Panc1 (cell line): ENCODE results near the gene LRRC8B.

Experiments used
- POLR2AphosphoS5 ChIP-seq: IDR thresholded peaks from 2 replicates; pipeline ENCODE4 v1.6.1; 2012; ENCODE audit warnings: mild to moderate bottlenecking, low read depth, low read length, moderate library complexity
- TCF7L2 ChIP-seq: IDR thresholded peaks from 2 replicates; pipeline ENCODE4 v1.6.1; 2011; ENCODE audit warnings: mild to moderate bottlenecking, low read depth, low read length, inconsistent platforms
- TF ChIP-seq, protein P1 (sequence below): fragments of 450-650 bp; IDR thresholded peaks from 2 replicates; pipeline ENCODE4 v1.5.1; 2017; ENCODE audit warnings: mild to moderate bottlenecking
- TF ChIP-seq, protein P2 (sequence below), 2 experiments: IDR thresholded peaks; 2 replicates each; pipeline ENCODE4 v1.6.1; 2011 to 2012; ENCODE audit warnings: low read depth in 2 of 2, control low read depth in 1 of 2, low read length in 1 of 2, mild to moderate bottlenecking in 1 of 2, moderate library complexity in 1 of 2; ENCODE audit not compliant: insufficient read depth in 1 of 2

DNA sequence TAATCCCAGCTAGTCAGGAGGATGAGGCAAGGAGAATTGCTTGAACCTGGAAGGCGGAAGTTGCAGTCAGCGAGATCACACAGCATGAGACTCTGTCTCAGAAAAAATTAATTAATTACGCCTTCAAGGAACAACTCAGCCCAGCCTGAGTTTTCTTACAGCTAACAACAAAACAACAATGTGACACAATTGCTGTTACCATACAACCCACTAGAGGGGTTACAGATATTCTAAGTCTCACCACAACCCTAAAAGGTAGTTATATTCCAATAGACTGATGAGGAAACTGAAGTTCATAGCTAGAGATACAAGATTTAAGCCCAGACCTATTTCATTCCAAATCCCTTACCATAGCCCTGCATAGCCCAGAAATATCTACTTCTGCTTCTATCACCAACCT, 105.4 kb downstream of the LRRC8B start:
- TF ChIP-seq, protein P1, sequence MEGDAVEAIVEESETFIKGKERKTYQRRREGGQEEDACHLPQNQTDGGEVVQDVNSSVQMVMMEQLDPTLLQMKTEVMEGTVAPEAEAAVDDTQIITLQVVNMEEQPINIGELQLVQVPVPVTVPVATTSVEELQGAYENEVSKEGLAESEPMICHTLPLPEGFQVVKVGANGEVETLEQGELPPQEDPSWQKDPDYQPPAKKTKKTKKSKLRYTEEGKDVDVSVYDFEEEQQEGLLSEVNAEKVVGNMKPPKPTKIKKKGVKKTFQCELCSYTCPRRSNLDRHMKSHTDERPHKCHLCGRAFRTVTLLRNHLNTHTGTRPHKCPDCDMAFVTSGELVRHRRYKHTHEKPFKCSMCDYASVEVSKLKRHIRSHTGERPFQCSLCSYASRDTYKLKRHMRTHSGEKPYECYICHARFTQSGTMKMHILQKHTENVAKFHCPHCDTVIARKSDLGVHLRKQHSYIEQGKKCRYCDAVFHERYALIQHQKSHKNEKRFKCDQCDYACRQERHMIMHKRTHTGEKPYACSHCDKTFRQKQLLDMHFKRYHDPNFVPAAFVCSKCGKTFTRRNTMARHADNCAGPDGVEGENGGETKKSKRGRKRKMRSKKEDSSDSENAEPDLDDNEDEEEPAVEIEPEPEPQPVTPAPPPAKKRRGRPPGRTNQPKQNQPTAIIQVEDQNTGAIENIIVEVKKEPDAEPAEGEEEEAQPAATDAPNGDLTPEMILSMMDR: no peak
- no peak for TF ChIP-seq POLR2AphosphoS5
- TF ChIP-seq, protein P2, sequence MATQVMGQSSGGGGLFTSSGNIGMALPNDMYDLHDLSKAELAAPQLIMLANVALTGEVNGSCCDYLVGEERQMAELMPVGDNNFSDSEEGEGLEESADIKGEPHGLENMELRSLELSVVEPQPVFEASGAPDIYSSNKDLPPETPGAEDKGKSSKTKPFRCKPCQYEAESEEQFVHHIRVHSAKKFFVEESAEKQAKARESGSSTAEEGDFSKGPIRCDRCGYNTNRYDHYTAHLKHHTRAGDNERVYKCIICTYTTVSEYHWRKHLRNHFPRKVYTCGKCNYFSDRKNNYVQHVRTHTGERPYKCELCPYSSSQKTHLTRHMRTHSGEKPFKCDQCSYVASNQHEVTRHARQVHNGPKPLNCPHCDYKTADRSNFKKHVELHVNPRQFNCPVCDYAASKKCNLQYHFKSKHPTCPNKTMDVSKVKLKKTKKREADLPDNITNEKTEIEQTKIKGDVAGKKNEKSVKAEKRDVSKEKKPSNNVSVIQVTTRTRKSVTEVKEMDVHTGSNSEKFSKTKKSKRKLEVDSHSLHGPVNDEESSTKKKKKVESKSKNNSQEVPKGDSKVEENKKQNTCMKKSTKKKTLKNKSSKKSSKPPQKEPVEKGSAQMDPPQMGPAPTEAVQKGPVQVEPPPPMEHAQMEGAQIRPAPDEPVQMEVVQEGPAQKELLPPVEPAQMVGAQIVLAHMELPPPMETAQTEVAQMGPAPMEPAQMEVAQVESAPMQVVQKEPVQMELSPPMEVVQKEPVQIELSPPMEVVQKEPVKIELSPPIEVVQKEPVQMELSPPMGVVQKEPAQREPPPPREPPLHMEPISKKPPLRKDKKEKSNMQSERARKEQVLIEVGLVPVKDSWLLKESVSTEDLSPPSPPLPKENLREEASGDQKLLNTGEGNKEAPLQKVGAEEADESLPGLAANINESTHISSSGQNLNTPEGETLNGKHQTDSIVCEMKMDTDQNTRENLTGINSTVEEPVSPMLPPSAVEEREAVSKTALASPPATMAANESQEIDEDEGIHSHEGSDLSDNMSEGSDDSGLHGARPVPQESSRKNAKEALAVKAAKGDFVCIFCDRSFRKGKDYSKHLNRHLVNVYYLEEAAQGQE (IDR thresholded peaks at IDR 0.05; ENCODE audit: insufficient read depth in 1 of 2, low read depth in 2 of 2, low read length in 1 of 2): no peak
- TF ChIP-seq TCF7L2: no peak
